WTC11 (cell line): ENCODE measurements around the gene CRADD.

Source experiments
- CREM ChIP-seq: sonication (generic); formaldehyde crosslinking; IDR thresholded peaks from 2 replicates; pipeline ENCODE4 v1.8.1; 2022; ENCODE audit warnings: mild to moderate bottlenecking, missing genetic modification reagents, moderate library complexity
- CTCF ChIP-seq: fragments of 200-600 bp; IDR thresholded peaks from 2 replicates; pipeline ENCODE4 v1.8.0; 2022; ENCODE audit warnings: antibody characterized with exemption
- MAX ChIP-seq: sonication (generic); formaldehyde crosslinking; IDR thresholded peaks from 2 replicates; pipeline ENCODE4 v1.8.0; 2022; ENCODE audit warnings: mild to moderate bottlenecking, missing genetic modification reagents
- MXD4 ChIP-seq: fragments of 250-450 bp; sonication (Bioruptor Pico); IDR thresholded peaks from 2 replicates; pipeline ENCODE4 v1.8.0; 2021; ENCODE audit warnings: mild to moderate bottlenecking, moderate library complexity, borderline replicate concordance
- MYBL2 ChIP-seq: sonication (generic); formaldehyde crosslinking; IDR thresholded peaks from 2 replicates; pipeline ENCODE4 v1.8.1; 2023; ENCODE audit warnings: mild to moderate bottlenecking, moderate library complexity, missing genetic modification reagents
- TEAD1 ChIP-seq: sonication (generic); formaldehyde crosslinking; IDR thresholded peaks from 2 replicates; pipeline ENCODE4 v1.8.0; 2022; ENCODE audit warnings: mild to moderate bottlenecking, missing genetic modification reagents
- USF1 ChIP-seq: sonication (generic); formaldehyde crosslinking; IDR thresholded peaks from 2 replicates; pipeline ENCODE4 v1.8.0; 2022; ENCODE audit warnings: mild to moderate bottlenecking, missing genetic modification reagents
- USF2 ChIP-seq: sonication (generic); formaldehyde crosslinking; IDR thresholded peaks from 2 replicates; pipeline ENCODE4 v1.8.1; 2023; ENCODE audit warnings: mild to moderate bottlenecking, missing genetic modification reagents, moderate library complexity
- ZNF121 ChIP-seq: sonication (generic); formaldehyde crosslinking; IDR thresholded peaks from 2 replicates; pipeline ENCODE4 v1.8.0; 2023; ENCODE audit warnings: missing genetic modification reagents
- ZNF232 ChIP-seq: sonication (generic); formaldehyde crosslinking; IDR thresholded peaks from 2 replicates; pipeline ENCODE4 v1.8.0; 2022; ENCODE audit warnings: mild to moderate bottlenecking, missing genetic modification reagents
- ZNF281 ChIP-seq: sonication (generic); formaldehyde crosslinking; IDR thresholded peaks from 2 replicates; pipeline ENCODE4 v1.8.0; 2023; ENCODE audit warnings: mild to moderate bottlenecking, missing genetic modification reagents
- ZNF317 ChIP-seq: sonication (generic); formaldehyde crosslinking; IDR thresholded peaks from 2 replicates; pipeline ENCODE4 v1.8.1; 2023; ENCODE audit warnings: low read depth, mild to moderate bottlenecking, moderate library complexity, missing genetic modification reagents, borderline replicate concordance

- TF ChIP-seq CTCF = no peak
- no peak for TF ChIP-seq MAX (CRISPR knock-in tag)
- TF ChIP-seq USF2 (CRISPR knock-in tag) = no peak
- TF ChIP-seq CREM (CRISPR knock-in tag) = no peak
- no peak for TF ChIP-seq ZNF281 (CRISPR knock-in tag)
- no peak for TF ChIP-seq ZNF121 (CRISPR knock-in tag)
- no peak for TF ChIP-seq ZNF232 (CRISPR knock-in tag)
- TF ChIP-seq ZNF317 = no peak
- TF ChIP-seq USF1 (CRISPR knock-in tag) = no peak
- TF ChIP-seq MYBL2 = no peak
- no peak for TF ChIP-seq TEAD1 (CRISPR knock-in tag)
- no peak for TF ChIP-seq MXD4 (CRISPR knock-in tag)
Observed at GRCh38 chr12:93736640-93737178, 59.5 kb downstream of the CRADD start.
